NCI-H2196 (cell line): ENCODE data around the gene TTLL9.

ENCODE experiments used
- DNase-seq: peaks from one replicate; lab custom pipeline; 2025; ENCODE audit not compliant: unreplicated experiment; lab: John Stamatoyannopoulos, UW

The TTLL9 gene

GRCh38 chr20:31939661-31940060 lies 69.2 kb downstream of the TTLL9 start:
- no peak for DNase-seq

- peak; percentile 80 for DNase-seq
Measured at GRCh38 chr20:31943052-31943471, 72.6 kb downstream of the TTLL9 start.

- no peak for DNase-seq
Measured at GRCh38 chr20:31945319-31945718, 74.9 kb downstream of the TTLL9 start.

- DNase-seq, result peak; percentile 25
Measured at GRCh38 chr20:31945785-31946184, 75.4 kb downstream of the TTLL9 start.

GRCh38 chr20:31948008-31948407 lies 77.6 kb downstream of the TTLL9 start:
- no peak for DNase-seq

- no peak for DNase-seq
Measured at GRCh38 chr20:31949877-31950646, 79.6 kb downstream of the TTLL9 start.

- DNase-seq, result no peak
Measured at GRCh38 chr20:31951203-31951529, 80.7 kb downstream of the TTLL9 start.

GRCh38 chr20:31951530-31952453 lies 81.4 kb downstream of the TTLL9 start, which contains the start of gene PDRG1:
Gene PDRG1, minus strand, starts transcription at chr20:31952046. Its CDS starts 85 bp downstream, at chr20:31951961.
- DNase-seq, result peak; percentile 97

GRCh38 chr20:31953556-31954148 lies 83.2 kb downstream of the TTLL9 start:
- no peak for DNase-seq

GRCh38 chr20:31954500-31954899 lies 84.1 kb downstream of the TTLL9 start:
- no peak for DNase-seq

GRCh38 chr20:31956556-31957526 lies 86.4 kb downstream of the TTLL9 start:
- DNase-seq, result no peak

- DNase-seq, result no peak
Measured at GRCh38 chr20:31962761-31963160, 92.3 kb downstream of the TTLL9 start.

GRCh38 chr20:31963889-31964288 lies 93.5 kb downstream of the TTLL9 start:
- no peak for DNase-seq

GRCh38 chr20:31966991-31967655 lies 96.7 kb downstream of the TTLL9 start:
- DNase-seq, result no peak

- peak; percentile 58 for DNase-seq
Measured at GRCh38 chr20:31967830-31968249, 97.4 kb downstream of the TTLL9 start, which contains the start of gene XKR7. Gene XKR7, plus strand, starts transcription at chr20:31968151. Its CDS starts 25 bp downstream, at chr20:31968176.

GRCh38 chr20:31968291-31969126 lies 98.1 kb downstream of the TTLL9 start:
- DNase-seq, result no peak

GRCh38 chr20:31969991-31970390 lies 99.6 kb downstream of the TTLL9 start:
- DNase-seq, result no peak

GRCh38 chr20:31972471-31973021 lies 102.1 kb downstream of the TTLL9 start:
- DNase-seq, result no peak

GRCh38 chr20:31974296-31974695 lies 103.9 kb downstream of the TTLL9 start:
- DNase-seq, result no peak
